HFFc6 (cell line): ENCODE data around the gene KLHL29. TPM values are rescaled to one million over a fixed set of nuclear protein-coding genes. Genes with fewer than 3 reads are reported as not detected.
A peak's percentile ranks its signal among the peaks of the same experiment; 100 is the strongest.

Experiments
- DNase-seq: peaks from one replicate; pipeline ENCODE4 v3.0.0-alpha.2; 2018
- H3K27ac Mint-ChIP-seq: 2 replicates; pipeline ENCODE4 v1.8.0; 2020; ENCODE audit warnings: mild to moderate bottlenecking, mixed read lengths
- H3K27me3 Mint-ChIP-seq: 2 replicates; pipeline ENCODE4 v1.8.0; 2021; ENCODE audit warnings: mild to moderate bottlenecking, moderate library complexity, mixed read lengths; ENCODE audit not compliant: insufficient read depth
- H3K36me3 Mint-ChIP-seq: 2 replicates; pipeline ENCODE4 v1.8.0; 2021; ENCODE audit warnings: low read depth, mixed read lengths
- H3K4me1 Mint-ChIP-seq: 2 replicates; pipeline ENCODE4 v1.8.0; 2020; ENCODE audit warnings: low read depth, mixed read lengths
- H3K4me3 Mint-ChIP-seq: 2 replicates; pipeline ENCODE4 v1.8.0; 2020; ENCODE audit warnings: mild to moderate bottlenecking, moderate library complexity, mixed read lengths
- H3K9me3 Mint-ChIP-seq: 2 replicates; pipeline ENCODE4 v1.8.0; 2020; ENCODE audit warnings: mild to moderate bottlenecking, mixed read lengths
- CTCF ChIP-seq: fragments of 200-600 bp; sonication (generic); IDR thresholded peaks from 2 replicates; pipeline ENCODE4 v1.5.0; 2021; ENCODE audit warnings: antibody characterized with exemption, mild to moderate bottlenecking
- total RNA-seq, 6 experiments: library from RNA; stranded (reverse); fragmentation: NEBNext Ultra II Directional; extraction: Animal tissue kit (Norgen Biotek cat#: 25700); gene quantifications; 2 replicates in 1 of 6; 3 replicates in 5 of 6; pipeline ENCODE4 v1.2.3, GENCODE V29; 2021

The KLHL29 gene
- total RNA-seq, 6 experiments from 2014 or later: 7.4 to 9.7 (median 8.6) TPM

- H3K36me3 Mint-ChIP-seq: no peaks in the 10 kb centered on the region
- H3K27ac Mint-ChIP-seq: no peak overlapping the region
- H3K9me3 Mint-ChIP-seq: no peaks in the 10 kb centered on the region
- no peak for TF ChIP-seq CTCF
- H3K4me1 Mint-ChIP-seq: peaks cover 28% of the 10 kb centered on the region
- peak; percentile 52 for DNase-seq
- H3K27me3 Mint-ChIP-seq: peaks cover 4% of the 10 kb centered on the region
- H3K4me3 Mint-ChIP-seq: peak overlapping the region; percentile 36; the same call in 1 of the 2 replicates
Observed at GRCh38 chr2:23385351-23385747, 370 bp downstream of the KLHL29 start.

GRCh38 chr2:23385748-23386338 lies 864 bp downstream of the KLHL29 start:
- no peak for TF ChIP-seq CTCF
- peaks cover 23% of the 10 kb centered on the region for H3K4me1 Mint-ChIP-seq
- H3K27ac Mint-ChIP-seq: peak overlapping the region; percentile 79
- peaks cover 4% of the 10 kb centered on the region for H3K27me3 Mint-ChIP-seq
- no peak for DNase-seq
- H3K36me3 Mint-ChIP-seq: no peaks in the 10 kb centered on the region
- H3K4me3 Mint-ChIP-seq: peak overlapping the region; percentile 99
- H3K9me3 Mint-ChIP-seq: no peaks in the 10 kb centered on the region

- Mint-ChIP-seq H3K4me3 (peak overlapping the region; percentile 99), H3K27me3 (peaks cover 4% of the 10 kb centered on the region), H3K9me3 (no peaks in the 10 kb centered on the region), H3K36me3 (no peaks in the 10 kb centered on the region), H3K4me1 (peaks cover 15% of the 10 kb centered on the region), H3K27ac (peak overlapping the region; percentile 79)
- no peak for DNase-seq
- no peak for TF ChIP-seq CTCF
Observed at GRCh38 chr2:23386339-23387220, 1.6 kb downstream of the KLHL29 start.

- no peak overlapping the region; the same call in 1 of the 2 replicates for H3K27ac Mint-ChIP-seq
- DNase-seq: no peak
- no peak for TF ChIP-seq CTCF
- H3K4me3 Mint-ChIP-seq: peak overlapping the region; percentile 99
- no peaks in the 10 kb centered on the region for H3K9me3 Mint-ChIP-seq
- H3K27me3 Mint-ChIP-seq: peaks cover 4% of the 10 kb centered on the region
- peaks cover 13% of the 10 kb centered on the region for H3K4me1 Mint-ChIP-seq
- H3K36me3 Mint-ChIP-seq: no peaks in the 10 kb centered on the region
Observed at GRCh38 chr2:23387221-23387550, 2.2 kb downstream of the KLHL29 start.

- Mint-ChIP-seq H3K27ac (no peak overlapping the region), H3K9me3 (no peaks in the 10 kb centered on the region), H3K36me3 (no peaks in the 10 kb centered on the region), H3K4me1 (peaks cover 13% of the 10 kb centered on the region), H3K4me3 (peak overlapping the region; percentile 14; the same call in 1 of the 2 replicates), H3K27me3 (peaks cover 4% of the 10 kb centered on the region)
- DNase-seq: no peak
- no peak for TF ChIP-seq CTCF
Observed at GRCh38 chr2:23387845-23388244, 2.9 kb downstream of the KLHL29 start.
